ENCODE data around the gene TGFBR1.

The TGFBR1 gene

DNA sequence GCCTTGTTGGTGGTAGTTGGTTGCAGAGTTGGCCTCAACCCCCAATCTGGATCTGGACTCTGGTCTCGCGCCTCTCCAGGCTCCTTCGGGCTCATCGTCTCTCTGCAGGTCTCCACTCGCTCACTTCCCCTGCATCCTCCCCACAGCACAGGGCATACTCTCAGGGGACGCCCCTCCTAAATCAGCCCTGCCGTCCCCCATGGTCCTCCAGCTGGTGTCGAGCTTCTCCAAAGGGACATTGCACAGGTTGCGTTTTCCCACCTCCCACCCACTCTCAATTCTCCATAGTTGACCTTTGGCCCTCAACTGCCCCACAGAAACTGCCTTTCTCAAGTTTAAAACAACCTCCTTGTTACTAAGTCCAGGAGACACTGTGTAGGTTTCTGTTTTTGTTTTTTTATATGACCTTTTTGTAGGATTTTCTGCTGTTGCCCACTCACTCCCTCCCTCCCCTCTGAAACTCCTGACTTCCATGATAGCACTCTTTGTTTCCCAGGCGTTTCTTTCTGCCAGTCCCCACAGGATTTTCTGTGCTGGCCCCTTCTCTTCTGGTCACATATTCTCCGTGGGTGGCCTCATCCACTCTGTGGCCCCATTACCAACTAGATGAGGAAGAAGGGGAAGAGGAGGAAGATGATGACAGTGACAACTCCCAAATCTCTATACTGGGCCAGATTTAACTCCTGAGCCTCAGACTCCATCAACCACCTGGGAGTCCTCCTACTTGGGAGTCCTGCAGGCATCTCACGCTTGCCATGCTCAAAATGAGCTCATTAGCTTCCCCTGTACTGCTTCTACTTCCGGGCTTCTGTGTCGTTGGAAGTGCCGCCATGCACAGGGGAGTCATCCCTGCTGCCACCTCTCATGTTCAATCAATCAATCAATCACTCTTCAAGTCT is 66.6 kb downstream of the TGFBR1 start:
- DNase-seq (ENCODE audit: low spot score): no peak

DNA sequence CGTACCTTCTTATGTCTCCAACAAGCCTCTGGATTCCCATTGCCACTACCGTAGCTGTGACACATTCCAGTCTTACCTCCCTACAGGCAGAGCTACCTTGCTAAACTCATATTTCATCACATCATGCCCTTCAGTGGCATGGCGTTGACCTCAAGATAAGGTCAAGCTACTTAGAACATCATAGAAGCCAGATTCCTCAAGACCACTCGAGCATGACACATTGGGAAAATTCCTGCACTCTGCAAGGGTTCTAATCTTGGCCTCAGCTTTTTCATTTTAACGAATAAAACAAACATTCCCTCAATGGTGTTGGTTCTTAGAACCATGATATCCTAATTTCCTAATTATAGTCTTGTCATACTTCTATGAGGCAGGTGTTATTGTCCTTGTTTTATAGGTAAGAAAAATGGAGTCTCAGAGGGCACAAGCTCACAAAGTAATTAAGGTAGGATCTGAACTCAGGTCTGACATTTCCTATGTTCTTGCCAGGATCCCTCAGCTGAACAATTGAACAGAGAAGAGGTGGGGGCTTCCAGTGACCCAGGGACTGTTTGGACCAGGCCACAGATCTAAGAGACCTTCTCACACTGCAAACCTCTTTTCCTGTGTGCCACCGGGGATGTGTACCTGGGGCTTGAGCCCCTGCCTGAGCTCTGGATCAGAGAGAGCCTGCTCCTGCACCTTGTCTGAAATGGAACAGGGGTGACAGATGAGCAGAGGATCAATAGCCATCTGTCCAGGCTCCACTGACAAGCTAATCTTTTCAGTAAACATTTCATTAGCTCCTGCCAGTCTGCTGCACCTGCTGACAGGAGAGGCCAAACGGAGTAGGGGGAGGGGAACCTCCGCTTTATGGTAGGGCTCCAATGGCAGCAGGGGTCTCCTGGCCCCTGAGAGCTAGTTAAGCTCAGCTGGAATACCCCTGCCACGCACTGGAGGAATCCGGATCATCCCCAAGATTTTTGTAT is 67.5 kb downstream of the TGFBR1 start:
- no peak for DNase-seq (ENCODE audit: low spot score)

DNA sequence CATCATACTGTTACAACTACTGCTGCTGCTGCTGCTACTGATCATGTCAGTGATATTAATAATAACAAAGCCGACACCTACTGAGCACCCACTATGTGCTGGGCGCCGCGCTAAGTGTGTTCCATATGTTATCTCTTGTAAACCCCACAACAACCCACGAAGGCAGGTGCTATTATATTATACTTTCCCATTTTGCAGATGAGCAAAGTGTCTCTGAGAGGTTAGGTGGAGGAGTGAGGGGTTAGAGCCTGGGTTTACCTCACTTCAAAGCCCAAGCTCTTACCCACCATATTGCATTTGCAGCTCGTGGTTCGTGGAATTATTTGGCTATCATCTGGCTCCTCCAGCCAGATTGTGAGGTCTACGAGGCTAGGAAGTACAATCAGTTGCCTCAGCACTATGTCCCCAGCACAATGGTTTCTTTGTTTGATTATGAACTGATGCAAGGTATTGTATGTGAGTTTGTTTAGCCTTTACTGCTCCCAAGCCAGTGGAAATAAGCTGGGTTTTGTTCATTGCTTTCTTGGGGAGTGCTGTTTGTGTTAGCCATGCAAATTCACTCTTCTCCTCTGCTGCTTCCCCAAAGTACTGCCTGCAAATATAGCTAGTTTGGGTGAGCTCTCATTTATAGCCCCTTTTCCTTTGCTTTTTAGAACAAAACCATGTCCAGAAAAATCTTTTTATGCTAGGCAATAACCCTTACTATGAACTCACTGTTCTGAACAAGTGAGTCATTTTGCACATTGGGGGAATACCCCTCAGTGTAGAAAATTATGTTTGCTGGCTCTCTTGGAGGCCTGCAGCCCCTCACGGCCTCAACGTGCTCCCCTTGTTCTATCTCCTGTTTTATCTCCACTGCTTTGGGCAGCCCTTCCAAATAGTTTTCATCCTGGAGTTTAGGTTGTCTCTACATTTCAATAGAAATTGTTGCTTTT is 68.9 kb downstream of the TGFBR1 start:
- DNase-seq (ENCODE audit: low spot score): no peak

DNA sequence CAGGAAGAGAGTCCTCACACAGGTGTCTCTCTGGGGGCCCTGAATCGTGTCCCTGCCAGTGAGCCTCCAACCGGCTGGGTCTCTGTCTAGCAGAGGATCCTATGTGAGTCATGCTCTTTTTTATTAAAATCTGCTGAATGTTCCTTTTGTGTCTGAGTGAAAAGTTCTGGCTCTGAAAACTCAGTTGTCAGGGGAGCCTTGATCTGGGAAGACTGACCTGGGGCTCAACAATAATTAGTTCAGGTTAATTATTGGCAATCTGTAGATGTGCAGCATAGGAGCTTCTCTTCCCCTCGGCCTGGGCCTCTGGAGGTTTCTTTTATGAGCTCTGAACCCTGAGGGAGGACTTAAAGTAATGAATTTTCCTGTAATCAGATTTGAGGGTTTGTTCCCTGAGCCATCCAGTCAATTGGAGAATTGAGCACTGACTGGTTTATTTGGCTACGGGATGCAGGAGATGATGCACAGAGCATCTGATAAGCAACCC is 71.7 kb downstream of the TGFBR1 start:
- DNase-seq (ENCODE audit: low spot score): no peak

DNA sequence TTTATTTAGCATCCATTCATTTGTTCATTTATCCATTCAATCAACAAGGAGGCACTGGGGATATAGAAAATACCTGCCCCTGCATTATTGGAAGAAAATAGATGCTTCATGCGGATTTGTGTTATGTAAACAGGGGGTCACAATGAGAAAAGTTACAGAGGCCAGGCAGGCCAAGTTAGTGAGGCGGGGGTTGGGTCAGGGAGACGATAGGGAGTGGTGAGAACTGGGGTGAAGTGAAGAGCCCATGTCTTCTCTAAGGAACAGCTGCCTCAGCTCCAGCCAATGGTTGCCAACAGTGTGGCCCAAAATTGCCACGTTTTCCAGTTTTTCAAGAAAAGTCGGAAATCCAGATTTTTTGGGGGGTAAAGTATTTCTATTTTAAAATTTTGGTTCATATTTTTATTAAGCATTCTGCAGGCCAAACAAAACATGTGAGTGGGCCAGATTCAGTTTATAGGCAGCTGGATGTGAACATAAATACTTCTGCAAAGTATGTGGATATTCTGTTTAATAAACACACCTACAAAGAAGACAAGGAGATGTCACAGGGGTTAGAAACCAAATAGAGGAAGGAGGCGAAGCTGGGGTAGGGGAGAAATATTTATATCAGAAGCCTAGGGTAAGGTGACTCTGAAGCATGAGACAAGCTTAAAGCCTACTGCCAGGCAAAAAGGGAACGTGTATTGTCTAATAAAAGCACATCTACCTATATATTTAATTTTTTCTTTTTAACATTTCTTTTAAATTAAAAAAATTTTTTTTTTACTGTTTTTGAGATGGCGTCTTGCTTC is 72.9 kb downstream of the TGFBR1 start:
- DNase-seq (ENCODE audit: low spot score): no peak

DNA sequence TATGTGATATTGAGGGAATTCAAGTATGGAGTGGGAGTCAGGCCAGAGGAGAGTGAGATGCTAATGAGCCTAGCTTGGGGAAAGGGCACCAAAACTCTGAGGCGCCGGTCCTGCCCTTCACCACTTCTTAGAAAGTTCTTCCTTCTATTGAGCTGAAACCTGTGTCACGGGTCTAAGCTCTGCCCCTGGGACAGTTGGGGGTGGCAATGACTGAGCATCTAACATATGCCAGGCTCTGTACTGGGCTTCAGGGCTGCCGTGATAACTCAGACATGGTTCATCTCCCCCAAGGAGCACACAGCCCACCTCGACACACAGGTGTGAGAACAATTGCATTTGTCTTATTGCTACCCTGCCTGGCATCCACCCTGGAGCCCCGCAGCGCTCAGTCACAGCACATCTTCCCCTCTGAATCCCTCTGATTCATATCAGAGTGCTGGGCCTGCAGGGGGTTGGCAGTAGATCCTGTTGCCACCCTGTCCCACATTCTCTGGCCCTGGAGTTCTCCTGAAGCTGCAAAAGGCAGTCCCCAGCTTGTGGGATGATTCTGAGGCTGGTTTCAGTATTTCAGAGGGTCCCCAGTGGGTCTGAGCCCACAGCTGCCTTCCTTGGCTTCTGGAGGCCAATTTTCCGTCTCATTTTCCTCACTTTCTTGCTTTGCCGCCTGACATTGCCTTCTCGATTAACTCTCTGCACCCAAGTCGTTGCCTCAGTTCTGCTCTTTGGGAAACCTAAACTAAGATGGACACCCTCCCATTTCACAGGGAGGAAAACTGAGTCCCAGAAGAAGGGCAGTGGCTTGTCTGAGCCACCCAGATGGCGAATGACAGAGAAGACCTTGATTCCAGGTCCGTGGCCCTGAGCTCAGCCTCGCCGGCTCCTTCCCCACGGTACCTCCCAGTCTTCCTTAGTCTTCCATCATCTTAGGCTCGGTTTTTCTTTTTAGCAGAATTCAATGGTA is 74.3 kb downstream of the TGFBR1 start:
- no peak for DNase-seq (ENCODE audit: low spot score)

DNA sequence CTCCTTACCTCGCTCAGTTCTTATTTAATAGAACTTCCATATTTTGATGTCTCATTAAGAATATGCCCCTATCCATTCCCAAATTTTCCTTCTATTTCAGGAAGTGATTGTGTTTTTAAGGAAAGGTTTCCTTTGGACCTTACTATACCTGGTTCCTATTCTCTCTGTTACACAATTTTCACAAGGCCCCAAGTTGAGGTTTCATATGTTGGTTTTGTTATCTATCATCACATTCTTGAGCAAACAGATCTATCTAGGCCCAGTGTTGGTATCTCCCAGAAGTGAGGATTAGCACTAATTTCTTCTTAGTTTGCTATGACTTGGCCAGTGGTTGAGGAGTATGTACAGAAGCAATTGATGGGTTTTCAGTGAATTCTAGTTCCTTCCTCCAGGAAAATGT is 75.3 kb downstream of the TGFBR1 start:
- no peak for DNase-seq (ENCODE audit: low spot score)

DNA sequence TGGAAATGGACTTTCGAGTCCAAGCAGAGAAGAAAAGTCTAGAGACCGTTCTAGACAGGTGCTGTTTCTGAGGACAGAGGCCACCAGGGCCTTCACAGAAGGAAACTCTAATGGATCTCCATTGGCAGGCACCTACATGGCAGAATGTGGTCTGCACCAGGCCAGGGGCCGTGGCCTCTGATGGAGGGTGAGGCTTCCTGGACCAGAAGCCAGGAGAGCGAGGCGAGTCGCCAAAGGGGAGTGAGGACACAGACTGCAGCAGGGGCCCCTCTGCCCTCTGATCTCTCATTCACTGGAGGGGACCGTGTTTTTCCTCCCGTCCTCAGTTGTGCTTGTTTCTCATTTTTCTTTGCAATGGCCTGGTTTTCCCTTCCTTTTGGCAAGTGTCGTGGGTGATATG is 75.7 kb downstream of the TGFBR1 start:
- DNase-seq (ENCODE audit: low spot score): no peak

DNA sequence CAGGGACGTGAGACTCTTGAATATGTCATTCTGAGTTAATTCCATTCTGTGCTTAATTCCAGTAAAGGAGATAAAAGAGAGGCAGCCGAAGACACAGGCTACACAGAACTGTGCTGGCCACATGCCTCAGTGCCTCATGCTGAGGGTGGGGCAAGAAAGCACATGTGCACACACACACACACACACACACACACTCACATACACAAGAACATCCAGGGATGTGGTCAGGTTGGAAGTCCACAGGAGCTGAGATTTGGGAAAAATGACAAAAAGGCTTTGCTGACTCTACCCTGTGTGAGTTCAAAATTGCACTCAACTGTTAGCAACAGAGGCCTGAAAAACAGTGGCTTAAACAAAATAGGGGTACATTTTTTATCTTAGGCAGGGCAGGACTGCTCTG is 76.3 kb downstream of the TGFBR1 start:
- DNase-seq (ENCODE audit: low spot score): no peak

DNA sequence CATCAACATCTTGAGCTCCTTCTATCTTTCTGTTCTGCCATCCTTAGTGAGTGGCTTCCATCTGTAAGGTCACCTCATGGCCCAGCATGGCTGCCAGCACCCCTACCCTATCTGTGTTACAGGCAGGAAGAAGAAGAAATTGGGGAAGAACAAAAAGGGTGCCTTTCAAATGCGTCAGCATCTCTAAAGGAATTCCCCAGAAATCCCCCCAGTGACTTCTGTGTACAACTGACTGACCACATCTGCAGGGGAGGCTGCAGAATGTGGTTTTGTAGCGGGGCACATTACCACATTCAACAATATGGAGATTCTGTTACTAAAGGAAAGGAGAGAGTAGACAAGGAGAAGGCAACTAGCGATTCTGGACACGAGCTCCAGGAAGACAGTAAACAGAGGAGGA is 76.7 kb downstream of the TGFBR1 start:
- no peak for DNase-seq (ENCODE audit: low spot score)

DNA sequence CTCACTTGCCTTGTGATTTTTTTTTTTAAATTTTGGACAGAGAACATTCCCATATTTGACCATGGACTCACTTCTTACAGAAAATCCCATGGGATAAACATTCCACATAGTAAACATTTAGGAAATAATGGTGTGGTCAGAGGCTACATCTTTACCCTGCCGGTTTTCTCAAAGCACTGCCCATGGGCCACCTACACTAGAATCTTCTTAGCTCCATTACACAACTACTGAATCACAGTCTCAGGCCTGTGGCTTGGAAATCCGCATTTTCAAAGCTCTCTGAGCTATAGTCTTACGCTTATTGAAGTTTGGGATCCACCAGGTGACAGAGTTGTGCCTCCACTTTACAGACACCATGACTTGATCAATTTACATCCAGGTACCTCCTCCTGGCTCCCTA is 77.4 kb downstream of the TGFBR1 start:
- DNase-seq (ENCODE audit: low spot score): no peak

DNA sequence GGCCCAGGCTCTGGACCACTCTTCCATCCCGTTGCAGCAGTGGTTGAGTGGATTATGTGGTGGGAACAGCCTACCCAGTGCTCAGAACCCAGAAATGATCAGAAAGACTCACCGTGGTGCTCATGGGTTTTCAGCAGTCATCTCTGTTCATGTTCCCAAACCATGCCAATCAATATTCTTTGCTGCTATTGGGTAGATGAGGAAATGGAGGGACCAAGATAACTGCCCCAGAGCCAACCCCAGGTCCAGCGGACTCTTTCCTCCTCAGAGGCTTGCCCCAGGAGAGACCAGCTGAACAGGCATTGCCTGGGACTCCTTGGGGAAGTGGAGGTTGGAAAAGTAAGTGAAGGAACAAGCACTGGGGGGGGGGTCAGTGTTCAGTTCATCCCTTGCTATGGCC is 78.7 kb downstream of the TGFBR1 start:
- DNase-seq (ENCODE audit: low spot score): no peak

DNA sequence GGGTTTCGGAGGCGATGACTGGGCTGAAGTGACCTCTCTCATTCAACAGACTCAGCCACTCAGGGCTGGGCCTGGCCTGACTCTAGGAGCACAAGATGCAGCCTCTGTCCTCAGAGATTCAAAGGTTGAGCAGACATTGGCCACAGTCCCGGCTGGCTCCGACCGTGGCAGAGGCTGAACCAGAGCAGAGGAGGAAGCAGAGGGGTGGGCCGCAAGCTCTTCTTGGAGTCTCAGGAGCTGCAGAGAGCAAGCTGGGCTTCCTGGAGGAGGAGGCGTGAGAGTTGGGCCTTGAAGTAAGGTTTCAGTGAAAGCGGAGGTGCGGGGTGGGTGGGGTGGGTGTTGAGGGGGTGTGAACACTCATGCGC is 79.2 kb downstream of the TGFBR1 start:
- DNase-seq (ENCODE audit: low spot score): no peak

DNA sequence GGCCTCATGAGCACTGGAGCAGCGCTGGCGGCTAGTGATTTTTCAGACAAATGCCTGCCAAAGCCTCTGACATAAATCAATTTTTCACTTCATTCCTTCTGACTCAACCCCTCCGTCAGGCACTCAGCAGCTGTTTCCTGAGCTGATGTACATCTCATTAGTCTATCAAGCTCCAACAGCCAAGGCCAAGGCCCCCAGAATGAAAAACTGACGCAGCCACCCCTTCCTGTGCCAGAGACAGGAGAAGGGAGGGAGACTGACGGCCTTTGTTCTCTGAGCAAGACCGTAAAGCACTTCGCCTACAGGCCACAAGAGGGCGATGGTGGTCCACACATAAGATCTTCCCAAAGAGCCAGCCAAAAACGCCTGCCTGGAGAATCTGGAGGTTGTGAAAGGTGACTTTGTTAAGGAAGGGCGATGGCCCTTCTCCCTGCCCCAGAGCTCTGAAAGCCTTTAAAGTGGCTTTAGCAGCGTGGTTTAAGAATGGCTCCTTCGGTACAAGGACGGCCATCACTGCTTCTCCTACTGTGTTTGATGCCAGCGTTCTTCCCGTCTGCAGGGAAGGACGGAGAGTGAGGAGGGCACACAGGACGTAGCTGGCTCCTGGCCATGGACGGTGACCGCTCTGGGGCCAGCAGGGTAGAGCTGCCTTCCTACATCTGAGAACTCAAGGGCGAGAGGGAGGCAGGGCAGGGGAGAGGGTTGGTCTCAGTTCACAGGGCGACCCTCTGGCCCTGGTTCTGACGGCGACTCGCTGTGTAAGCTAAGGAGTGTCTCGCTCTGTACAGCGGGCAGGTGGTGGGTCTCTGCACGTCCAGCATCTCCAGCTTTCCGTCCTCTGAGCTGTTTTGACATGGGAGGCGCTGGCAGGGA is 79.8 kb downstream of the TGFBR1 start:
- DNase-seq (ENCODE audit: low spot score): peak; percentile 67

DNA sequence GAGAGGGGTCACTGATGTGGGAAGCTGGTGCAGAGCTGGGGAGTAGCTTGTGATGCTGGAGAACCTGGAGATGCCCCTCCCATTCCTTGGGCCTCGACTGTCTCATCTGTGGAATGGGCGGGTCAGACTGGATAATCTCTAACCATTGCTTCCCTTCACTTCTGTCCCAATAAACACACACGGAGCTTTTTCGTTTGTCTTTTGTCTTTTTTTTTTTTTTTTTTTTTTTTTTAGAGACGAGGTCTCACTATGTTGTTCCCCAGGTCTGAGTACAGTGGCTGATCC is 80.4 kb downstream of the TGFBR1 start:
- DNase-seq (ENCODE audit: low spot score): no peak

DNA sequence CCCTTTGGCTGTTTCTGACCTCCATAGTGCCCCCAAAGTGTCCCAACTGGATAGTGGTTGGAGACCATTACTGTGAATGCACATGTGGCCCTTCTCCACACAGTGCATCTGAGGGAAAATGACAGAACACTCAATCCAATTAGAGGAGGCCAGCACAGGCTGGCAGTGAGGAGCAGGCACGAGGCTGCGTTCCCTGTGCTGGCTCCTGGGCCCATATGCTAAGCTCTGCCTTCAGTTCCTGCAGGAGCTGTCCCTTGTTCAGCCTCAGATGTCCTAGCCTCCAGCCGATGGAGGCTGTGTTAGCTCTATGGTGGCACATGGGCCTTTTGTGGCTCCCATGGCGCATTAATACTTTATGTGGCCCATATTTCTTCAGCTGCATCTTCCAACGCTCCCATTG is 81.0 kb downstream of the TGFBR1 start:
- no peak for DNase-seq (ENCODE audit: low spot score)

DNA sequence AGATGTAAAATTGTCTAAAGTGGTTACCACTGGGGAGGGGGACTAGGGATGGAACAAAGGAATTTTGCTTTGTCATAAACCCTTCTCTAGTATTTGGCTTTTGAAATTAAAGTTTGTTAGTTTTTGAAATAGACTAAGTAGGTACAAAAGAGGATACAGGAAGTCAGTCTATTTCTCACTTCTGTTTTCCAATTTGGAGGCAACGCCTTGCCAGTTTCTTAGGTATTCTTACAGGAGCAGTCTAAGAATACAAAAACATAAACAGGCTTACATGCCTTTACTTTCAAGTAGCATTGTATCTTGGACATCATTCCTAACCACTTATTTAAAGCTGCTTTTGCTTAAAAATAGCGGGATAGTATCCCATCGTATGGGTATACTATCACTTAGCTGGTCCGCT is 82.4 kb downstream of the TGFBR1 start:
- DNase-seq (ENCODE audit: low spot score): no peak

DNA sequence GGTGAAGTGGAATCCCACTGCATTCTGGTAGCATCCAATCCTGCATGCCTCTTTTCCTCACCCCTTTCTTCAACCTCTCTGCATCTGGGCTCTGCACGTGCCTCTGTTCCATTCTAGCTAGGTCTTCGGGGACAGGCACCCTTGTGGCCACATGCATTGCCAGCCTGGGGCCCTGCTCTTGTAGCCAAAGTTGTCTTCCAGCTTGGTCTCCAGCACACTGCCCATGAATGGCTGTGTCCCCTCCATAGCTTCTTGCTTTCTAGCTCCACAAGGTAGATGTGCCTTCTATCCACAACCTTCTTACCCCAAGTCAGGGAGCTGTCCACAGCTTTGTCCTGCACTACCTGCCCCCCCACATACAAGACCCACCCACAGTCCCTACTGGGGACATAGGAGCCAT is 84.3 kb downstream of the TGFBR1 start:
- no peak for DNase-seq (ENCODE audit: low spot score)

Data from hematopoietic multipotent progenitor cell treated with erythropoietin and hydrocortisone succinate and interleukin-3 and kit ligand, for 15 days (in vitro differentiated cells).